Neural progenitor cell (in vitro differentiated cells): ENCODE data around the gene SMARCA4.

Experiments
- EZH2 ChIP-seq: fragments of 200-600 bp; sonication (generic); IDR thresholded peaks from 2 replicates; pipeline ENCODE4 v1.6.1; 2017; ENCODE audit warnings: antibody characterized with exemption, mild to moderate bottlenecking, moderate library complexity
- TF ChIP-seq, protein P1 (sequence below): fragments of 200-600 bp; sonication (generic); IDR thresholded peaks from 2 replicates; pipeline ENCODE4 v1.5.1; 2017; ENCODE audit warnings: antibody characterized with exemption, mild to moderate bottlenecking

DNA sequence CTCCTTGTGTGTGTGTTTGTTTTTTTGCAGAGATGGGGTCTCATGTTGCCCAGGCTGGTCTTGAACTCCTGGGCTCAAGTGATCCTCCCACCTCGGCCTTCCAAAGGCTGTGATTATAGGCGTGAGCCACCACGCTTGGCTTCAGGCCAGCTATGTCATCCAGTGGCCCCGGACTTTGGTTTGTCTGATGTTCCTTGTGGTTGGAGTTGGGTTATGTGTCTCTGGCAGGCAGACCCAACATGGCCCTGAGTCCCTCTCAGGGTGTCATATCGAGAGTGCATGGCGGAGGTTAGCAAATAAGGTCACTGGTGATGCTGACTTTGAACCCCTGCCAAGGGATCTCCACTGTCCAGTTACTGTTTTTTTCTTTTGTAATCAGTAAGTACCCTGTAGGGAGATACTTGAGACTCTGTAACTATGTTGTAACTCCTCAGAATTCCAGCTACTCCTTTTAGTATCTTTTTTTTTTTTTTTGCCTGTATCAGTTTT, 37.3 kb downstream of the SMARCA4 start:
- TF ChIP-seq, protein P1, sequence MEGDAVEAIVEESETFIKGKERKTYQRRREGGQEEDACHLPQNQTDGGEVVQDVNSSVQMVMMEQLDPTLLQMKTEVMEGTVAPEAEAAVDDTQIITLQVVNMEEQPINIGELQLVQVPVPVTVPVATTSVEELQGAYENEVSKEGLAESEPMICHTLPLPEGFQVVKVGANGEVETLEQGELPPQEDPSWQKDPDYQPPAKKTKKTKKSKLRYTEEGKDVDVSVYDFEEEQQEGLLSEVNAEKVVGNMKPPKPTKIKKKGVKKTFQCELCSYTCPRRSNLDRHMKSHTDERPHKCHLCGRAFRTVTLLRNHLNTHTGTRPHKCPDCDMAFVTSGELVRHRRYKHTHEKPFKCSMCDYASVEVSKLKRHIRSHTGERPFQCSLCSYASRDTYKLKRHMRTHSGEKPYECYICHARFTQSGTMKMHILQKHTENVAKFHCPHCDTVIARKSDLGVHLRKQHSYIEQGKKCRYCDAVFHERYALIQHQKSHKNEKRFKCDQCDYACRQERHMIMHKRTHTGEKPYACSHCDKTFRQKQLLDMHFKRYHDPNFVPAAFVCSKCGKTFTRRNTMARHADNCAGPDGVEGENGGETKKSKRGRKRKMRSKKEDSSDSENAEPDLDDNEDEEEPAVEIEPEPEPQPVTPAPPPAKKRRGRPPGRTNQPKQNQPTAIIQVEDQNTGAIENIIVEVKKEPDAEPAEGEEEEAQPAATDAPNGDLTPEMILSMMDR, result no peak
- no peak for TF ChIP-seq EZH2
